ENCODE measurements around the gene FHIT.

FHIT gene

DNA sequence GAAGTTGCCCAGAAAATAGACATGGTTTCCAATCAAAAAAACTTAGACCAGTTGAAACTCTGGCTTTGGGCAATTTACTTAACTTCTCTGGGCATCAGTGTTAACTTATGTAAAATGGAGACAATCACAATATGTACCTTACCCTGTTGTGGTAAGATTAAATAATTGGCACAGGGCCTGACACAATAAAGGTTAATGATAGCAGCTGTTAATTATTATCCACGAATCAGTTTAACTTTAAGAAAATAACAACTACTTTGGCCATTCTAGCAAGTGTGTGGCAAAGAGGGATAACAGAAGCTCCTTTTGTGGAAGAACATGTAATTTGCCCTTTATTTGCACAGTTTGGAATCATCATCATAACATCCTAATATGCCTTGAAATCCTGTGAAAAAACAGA lies 787.6 kb downstream of the FHIT start:
- no peak for DNase-seq (ENCODE audit: low read depth)
- TF ChIP-seq, protein P1, sequence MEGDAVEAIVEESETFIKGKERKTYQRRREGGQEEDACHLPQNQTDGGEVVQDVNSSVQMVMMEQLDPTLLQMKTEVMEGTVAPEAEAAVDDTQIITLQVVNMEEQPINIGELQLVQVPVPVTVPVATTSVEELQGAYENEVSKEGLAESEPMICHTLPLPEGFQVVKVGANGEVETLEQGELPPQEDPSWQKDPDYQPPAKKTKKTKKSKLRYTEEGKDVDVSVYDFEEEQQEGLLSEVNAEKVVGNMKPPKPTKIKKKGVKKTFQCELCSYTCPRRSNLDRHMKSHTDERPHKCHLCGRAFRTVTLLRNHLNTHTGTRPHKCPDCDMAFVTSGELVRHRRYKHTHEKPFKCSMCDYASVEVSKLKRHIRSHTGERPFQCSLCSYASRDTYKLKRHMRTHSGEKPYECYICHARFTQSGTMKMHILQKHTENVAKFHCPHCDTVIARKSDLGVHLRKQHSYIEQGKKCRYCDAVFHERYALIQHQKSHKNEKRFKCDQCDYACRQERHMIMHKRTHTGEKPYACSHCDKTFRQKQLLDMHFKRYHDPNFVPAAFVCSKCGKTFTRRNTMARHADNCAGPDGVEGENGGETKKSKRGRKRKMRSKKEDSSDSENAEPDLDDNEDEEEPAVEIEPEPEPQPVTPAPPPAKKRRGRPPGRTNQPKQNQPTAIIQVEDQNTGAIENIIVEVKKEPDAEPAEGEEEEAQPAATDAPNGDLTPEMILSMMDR (IDR thresholded peaks at IDR 0.05; ENCODE audit: control insufficient read depth, insufficient read depth, low read depth, low read length, missing control alignments), result no peak

DNA sequence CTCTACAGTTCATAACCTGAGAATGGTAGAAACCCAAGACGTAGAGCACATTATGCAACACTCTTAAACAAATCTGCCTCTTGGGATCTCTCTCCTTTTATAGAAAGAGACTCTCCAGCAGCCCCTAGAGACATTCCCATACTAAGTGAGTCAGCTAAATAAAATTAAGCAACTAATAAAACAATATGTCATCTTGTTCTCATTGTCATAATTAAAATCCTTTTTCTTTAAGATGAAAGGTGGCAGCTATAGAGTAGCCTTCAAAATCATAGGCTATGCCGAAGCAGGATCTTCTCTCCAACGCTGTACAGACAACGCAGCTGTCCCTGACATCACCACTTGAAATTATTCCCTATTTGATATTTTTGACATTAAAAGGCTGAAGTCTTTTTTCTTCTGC lies 790.0 kb downstream of the FHIT start:
- TF ChIP-seq, protein P1 (IDR thresholded peaks at IDR 0.05; ENCODE audit: control insufficient read depth, insufficient read depth, low read depth, low read length, missing control alignments), result no peak
- H3K4me3 ChIP-seq (ENCODE audit: control insufficient read depth, low read depth, low read length), result no peak overlapping the region
- no peak for DNase-seq (ENCODE audit: low read depth)

More for the DNA sequence above, 787.6 kb downstream of the FHIT start:
- H3K4me3 ChIP-seq (ENCODE audit: control insufficient read depth, low read depth, low read length), result no peak overlapping the region

DNA sequence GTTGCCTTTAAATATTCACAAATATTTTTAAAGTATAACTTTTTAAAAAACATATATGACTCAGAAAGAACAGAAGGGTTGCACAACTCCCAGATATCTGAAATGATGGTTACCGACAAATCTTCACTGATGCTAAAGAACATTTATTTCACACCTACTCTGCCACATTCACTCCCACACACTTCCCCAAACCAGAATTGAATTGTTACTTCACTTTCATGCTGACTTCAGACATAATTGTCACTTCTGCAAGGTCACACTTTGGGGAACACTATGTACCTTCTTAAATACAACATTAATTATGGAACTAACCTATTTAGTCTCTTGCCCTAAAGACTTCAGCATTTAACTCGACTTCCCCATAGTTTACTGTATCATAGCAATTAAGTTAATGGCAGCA lies 795.1 kb downstream of the FHIT start:
- no peak for DNase-seq (ENCODE audit: low read depth)
- no peak overlapping the region for H3K4me3 ChIP-seq (ENCODE audit: control insufficient read depth, low read depth, low read length)
- TF ChIP-seq, protein P1 (IDR thresholded peaks at IDR 0.05; ENCODE audit: control insufficient read depth, insufficient read depth, low read depth, low read length, missing control alignments), result no peak

DNA sequence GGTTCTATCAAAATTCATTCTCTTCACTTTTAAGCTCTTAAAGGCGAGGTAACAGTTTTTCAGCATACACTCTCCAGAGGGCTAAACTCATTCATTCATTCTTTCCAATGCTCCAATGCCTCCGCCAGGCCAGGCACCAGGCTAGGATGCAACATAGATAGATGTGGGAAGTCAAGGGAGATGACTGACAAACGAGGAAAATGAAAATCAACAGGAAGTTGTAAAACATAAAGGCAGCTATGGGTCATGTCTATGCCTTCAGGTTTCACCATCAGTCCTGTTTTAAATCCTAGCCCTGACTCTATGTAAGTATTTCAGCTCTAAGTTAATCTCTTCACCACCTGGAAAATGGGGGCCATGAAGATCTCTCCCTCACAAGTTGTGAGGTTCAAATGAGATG lies 797.9 kb downstream of the FHIT start:
- TF ChIP-seq, protein P1 (IDR thresholded peaks at IDR 0.05; ENCODE audit: control insufficient read depth, insufficient read depth, low read depth, low read length, missing control alignments), result no peak
- no peak for DNase-seq (ENCODE audit: low read depth)
- no peak overlapping the region for H3K4me3 ChIP-seq (ENCODE audit: control insufficient read depth, low read depth, low read length)

DNA sequence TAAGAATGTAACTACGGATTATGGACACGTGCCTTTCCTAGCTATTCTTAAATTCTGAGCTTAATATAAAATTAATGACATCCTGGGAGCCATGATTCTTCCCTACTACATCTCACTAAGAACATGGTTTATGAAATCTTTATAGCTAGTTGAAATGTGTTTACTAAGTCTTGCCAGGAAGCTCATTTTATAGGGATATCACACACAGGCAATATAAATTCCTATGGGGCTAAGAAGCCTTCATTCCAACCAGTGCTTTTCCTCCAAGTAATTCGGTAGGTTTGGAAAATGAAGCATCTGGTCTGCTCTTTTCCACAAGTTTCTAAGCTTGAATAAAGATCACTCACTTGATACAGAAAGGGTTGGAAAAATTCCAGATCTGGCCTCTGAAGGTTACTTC lies 802.6 kb downstream of the FHIT start:
- no peak for DNase-seq (ENCODE audit: low read depth)
- H3K4me3 ChIP-seq (ENCODE audit: control insufficient read depth, low read depth, low read length), result no peak overlapping the region
- TF ChIP-seq, protein P1 (IDR thresholded peaks at IDR 0.05; ENCODE audit: control insufficient read depth, insufficient read depth, low read depth, low read length, missing control alignments), result no peak

DNA sequence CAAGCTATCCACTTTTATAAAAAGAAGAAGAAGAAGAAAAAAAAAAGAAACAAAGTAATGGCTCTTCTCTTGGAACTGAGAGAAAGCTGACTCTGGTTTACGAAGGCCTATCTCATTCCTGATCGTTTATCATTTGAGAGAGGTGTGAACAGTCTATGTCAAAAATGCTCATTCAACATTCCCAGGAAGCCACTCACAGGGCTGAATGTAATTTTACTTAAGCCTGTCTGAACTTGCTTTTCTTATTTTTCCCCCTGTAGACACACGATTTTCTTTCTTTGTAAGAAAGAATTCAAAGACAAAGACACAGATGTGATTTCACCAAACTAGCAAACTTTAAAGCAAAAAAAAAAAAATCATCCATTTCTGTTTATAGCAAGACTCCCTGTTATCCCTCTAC lies 805.8 kb downstream of the FHIT start:
- no peak overlapping the region for H3K4me3 ChIP-seq (ENCODE audit: control insufficient read depth, low read depth, low read length)
- DNase-seq (ENCODE audit: low read depth), result no peak
- TF ChIP-seq, protein P1 (IDR thresholded peaks at IDR 0.05; ENCODE audit: control insufficient read depth, insufficient read depth, low read depth, low read length, missing control alignments), result no peak

DNA sequence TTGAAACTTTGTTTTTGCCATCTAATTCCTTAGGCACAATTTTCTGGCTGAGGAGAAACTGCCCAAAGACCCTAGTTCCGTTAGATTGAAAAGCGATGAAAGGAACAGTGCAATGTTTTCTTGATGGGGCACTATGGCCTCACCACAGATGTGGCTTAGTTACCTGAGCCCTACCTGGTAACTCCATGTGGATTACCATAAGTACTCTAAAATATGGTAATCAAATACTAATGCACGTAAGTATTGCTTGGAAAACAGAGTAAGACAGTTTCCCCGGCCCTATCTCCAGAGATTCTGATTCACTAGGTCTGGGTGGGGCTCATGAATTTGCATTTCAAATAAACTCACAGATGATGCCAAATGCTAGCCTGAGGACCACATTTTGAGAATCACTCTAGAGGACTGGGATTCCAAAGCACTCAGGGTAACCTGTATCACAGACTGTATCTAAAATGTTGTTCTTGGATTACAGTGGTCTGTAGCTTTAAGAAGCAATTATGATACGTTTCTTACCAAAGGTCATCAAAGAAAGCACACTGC lies 806.3 kb downstream of the FHIT start:
- no peak overlapping the region for H3K4me3 ChIP-seq (ENCODE audit: control insufficient read depth, low read depth, low read length)
- no peak for DNase-seq (ENCODE audit: low read depth)
- TF ChIP-seq, protein P1 (IDR thresholded peaks at IDR 0.05; ENCODE audit: control insufficient read depth, insufficient read depth, low read depth, low read length, missing control alignments), result no peak

Data from AG09309 (cell line).